ENCODE measurements around the gene ONECUT1.

Gene ONECUT1

DNA sequence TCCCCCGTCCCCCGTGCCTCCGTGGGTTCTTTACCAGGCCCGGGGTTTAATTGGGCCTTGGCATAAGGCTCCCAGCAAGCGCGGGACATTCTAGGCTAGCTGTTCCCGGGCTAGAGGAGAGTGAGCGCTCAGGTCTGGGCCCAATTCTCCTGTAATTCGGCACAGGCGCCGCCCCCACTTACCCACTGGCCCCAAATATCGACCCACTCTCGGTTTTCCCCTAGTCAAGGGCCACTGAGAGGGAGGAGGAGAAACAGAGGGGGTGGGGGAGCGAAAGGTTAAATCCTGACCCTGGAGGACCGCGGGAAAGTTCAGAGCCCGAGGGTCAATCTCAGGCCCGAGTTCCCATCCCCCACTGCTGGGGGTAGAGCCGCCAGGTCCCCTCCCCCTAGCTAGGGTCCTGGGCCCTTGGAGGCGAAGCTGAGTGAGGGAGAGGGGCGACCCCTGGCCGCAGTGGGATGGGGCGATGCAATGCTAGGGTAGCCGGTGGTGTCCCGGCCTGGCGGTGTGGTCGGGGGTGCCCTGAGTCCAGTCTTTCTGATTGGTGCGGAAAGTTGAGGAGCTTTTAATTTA is 8.5 kb upstream of the ONECUT1 start:
- DNase-seq (ENCODE audit: low read depth): no peak
- no peak overlapping the region for H3K4me3 ChIP-seq (ENCODE audit: low read depth, low read length)

DNA sequence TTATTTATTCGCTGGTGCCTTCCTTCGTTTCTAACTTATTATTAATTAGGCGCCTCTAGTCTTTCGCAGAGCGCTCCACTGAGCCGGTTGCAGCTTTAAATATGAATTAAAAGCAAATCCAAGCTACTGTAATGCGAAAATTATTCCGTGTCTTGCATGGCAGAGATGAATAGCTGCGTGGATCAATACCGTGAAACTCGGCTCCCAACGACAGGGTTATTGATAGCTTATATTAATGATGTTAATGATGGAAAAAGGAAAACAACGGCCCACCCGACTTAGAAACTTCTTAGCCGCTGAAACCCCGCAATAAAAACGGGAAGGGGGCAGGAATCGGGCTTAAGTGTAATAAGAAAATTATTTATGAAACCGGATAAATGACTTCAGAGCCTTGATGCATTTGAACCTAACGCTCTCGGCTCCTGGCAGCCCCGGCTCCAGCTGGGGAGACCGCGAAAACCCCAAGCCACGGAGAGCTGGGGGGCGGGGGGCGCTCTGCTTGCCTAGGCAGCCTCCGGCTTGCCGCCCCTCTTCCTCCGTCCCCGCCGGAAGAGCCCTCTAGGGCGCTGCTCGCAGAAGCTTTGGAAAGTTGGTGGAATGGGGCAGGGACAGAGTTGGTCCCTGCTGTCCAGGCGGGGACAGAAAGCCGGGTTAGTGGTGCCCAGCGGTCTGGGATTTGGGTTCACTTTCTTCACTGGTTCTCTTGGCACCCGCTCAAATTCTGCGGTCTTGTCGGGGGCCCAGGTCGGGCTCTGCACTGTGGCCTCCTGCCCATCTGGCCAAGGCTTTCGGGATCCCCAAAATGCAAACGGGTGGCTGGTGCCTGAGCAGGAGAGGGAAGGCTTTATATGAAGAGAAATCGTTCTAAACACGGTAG is 7.7 kb upstream of the ONECUT1 start:
- no peak overlapping the region for H3K4me3 ChIP-seq (ENCODE audit: low read depth, low read length)
- no peak for DNase-seq (ENCODE audit: low read depth)

DNA sequence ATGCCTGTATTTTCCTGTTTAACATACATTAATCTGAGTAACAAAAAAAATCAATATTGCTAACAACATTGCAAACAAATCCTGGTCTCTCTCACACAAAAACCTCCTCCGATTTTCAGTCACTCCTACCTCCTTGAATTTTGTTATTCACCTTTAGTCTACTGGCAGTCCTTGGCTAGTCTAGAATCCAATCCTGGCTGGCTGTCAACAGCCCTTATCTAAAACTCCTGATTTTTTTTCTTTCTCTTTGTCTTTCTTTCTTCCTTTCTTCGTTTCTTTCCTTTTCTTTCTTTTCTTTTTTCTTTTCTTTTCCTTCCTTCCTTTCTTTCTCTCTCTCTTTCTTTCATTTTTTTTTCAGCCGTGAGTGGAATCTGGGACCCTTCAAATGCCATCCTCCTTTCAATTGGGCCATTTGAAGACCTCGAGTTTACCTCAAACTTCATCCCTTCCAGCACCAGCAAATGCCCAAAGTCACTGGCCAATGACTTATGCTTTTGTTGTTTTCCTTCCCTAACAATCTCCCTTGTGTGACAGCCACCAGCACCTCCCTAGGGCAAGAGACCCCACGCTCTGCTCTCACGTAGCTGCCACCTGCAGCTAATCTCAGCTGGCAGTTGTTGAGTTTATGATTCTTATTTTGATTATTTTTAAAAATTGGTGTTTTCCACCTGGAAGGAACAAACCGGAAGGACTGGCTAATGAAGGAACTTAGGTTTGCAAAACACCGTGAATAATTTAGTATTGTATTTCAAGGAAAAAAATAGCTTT is 6.8 kb upstream of the ONECUT1 start:
- no peak for DNase-seq (ENCODE audit: low read depth)
- H3K4me3 ChIP-seq (ENCODE audit: low read depth, low read length): no peak overlapping the region

DNA sequence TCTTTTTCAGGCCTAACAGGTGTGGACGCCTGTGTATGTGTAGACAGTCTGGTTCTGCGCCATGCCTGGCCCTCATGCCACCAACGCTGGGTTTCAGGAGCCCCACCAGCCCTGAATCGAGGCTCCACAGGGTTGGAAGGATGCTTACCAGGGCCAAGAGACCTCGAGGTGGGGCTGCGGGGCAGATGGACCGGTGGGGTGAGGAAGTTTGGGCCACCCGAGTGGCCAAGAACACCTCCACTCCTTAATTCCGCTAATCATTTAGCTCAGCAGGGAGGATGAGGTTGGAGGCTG is 6.0 kb upstream of the ONECUT1 start:
- no peak overlapping the region for H3K4me3 ChIP-seq (ENCODE audit: low read depth, low read length)
- no peak for DNase-seq (ENCODE audit: low read depth)

DNA sequence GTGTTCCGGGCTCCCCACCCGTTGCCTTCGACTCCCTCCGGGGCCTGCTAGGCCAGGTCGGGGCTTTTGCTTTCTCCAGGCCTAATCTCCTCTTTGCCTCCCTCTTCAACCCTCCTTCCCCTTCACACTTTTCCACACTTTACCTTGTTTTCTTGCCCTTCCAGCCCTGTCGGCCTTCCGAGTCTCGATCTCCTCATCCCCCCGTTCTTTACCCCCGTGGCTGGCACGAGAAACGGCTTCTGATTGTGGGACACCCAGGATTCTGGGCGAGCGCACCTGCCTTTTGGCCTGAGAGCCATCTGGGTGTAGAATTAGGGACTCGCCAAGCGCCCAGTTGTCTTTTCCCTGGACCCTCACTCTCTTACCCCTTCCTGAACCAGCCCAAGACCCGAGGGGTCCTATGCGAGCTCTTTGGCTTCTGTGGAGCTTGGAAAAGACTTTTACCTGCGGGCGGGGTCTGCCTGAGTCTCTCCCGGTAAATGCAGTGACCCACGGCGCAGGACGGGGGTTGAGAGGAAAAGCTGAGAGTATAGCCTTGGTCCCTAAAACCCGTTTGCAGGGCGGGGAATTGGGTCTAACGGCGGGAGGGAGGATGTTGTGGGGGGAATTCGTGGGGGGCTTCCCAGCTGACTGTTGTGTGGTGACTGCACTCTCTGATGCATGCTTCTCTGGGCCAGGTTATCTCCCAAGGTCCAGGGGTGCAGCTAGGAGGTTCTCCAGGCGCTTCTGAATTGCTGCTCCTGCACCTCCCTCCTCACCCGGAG is 5.5 kb upstream of the ONECUT1 start:
- H3K4me3 ChIP-seq (ENCODE audit: low read depth, low read length): no peak overlapping the region

DNA sequence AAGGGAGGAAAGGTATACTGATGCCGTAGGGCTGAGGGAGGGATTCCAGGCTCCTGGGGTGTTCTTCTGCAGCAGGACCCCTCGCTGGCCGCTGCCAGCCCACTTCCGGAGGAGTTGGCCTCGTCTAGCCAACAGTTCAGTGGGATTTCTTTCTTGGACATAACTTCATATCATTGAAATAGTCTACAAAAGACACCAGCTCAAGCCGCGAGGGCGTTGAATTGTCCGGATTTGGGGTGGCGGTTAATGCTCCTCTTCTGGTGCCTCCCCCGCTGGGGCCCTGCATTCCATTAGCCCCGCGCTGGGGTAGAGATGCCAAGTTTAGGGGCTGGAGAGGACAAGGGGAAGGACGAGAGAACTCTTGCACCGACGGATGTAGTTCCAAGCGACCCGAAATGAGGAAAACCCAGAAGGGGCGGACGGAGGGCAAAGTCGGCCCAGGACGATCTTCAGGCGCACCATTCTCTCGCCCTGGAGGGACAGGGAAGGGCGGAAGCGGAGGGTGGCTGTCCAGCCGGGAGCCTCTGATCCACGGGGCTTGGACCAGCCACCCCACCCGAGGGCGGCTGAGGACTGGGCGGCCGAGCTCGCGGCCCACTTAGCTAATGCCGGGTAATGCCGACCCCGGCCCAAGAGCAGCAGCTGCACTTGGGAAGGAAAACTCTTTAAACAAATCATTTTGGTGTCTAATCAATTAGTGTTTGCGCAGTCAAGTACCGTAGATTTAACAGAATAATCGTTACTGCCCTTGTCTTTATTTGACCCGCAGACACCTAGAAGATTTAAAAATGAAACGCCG is 4.7 kb upstream of the ONECUT1 start:
- no peak overlapping the region for H3K4me3 ChIP-seq (ENCODE audit: low read depth, low read length)
- no peak for DNase-seq (ENCODE audit: low read depth)

More for the DNA sequence above, 5.5 kb upstream of the ONECUT1 start:
- no peak for DNase-seq (ENCODE audit: low read depth)

DNA sequence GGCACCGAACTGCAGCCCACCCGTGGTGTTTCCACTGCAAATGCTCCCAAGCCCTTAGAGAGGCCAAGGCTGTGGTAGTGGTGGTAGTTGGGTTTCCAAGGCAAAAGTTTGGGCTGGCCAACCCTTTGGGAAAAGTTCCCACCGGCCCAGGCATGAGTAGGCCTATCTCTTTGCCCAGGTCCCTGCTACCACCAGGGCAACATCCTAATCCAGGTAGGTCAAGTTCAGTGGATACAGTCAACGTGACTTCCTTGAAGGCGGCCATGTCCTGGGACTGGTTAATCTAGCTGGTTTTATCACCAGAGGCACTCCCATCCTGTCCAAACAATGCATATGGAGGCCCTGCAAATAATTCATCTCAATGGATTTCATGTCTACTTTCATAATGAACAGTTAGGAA is 1.6 kb upstream of the ONECUT1 start:
- DNase-seq (ENCODE audit: low read depth): no peak
- no peak overlapping the region for H3K4me3 ChIP-seq (ENCODE audit: low read depth, low read length)

DNA sequence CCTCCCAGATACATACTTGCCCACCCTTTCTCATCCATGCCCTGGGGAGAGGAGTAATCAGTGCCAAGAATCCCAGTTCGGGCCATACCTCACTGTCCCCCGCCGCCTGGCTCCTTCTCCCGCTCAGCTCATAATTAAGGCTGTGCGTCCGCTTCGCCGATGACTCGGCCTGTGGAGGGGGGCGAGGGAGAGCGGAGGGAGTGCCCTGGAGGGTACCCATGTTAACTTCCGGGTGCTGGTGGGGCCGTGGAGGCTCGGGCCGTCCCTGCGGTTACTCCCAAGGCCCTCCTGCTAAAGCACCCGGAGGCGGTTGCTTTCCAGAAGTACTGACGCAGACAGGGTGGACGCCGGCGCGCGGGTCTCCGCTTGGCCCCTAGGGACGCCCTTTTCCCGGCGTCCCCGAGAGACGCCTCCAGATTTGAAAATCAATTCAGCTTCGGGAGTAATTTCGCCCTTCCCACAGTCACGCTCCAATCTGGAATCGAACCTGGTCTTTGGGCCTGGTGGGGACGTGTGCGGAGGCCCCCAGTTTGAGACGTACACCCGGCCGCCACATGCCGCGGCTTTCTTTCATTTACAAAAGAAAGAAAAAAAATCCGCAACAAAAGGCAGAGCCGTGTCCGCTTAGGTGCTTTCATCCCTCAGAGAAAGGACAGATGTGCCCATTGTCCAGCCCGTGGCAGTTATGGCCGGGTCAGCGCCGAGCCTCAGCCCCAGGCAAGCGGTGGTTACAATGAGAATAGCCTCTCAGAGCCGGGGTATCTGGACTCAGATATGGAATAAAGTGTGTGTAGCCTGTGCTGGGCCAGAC is 1.0 kb upstream of the ONECUT1 start:
- peak overlapping the region; percentile 57 for H3K4me3 ChIP-seq (ENCODE audit: low read depth, low read length)
- no peak for DNase-seq (ENCODE audit: low read depth)

DNA sequence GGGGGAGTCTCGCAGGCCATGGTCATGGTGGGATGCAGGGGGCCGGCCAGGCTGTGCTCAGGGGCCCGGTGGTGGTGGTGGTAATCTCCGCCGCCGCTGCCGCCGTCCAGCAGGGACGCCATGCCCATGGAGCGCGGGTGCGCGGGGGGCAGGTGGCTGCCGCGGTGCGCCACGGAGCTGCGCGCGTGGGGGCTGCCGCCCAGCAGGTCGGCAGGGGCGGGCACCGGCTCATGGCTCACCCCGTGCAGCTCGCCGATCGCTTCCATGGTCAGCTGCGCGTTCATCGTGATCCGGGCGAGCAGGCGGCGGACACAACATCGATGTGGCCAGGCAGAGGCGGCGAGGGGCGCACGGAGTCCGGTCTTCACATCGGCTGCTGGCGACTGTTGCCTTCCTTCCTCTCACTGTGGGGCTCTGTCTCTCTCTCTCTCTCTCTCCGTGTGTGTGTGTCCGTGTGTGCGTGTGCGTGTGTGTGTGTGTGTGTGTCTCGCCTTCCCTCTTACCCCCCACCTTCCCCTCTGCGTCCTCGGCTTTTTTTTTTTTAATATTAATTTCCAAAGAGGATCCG is 451 bp downstream of the ONECUT1 start:
- peak overlapping the region; percentile 57 for H3K4me3 ChIP-seq (ENCODE audit: low read depth, low read length)
- no peak for DNase-seq (ENCODE audit: low read depth)

DNA sequence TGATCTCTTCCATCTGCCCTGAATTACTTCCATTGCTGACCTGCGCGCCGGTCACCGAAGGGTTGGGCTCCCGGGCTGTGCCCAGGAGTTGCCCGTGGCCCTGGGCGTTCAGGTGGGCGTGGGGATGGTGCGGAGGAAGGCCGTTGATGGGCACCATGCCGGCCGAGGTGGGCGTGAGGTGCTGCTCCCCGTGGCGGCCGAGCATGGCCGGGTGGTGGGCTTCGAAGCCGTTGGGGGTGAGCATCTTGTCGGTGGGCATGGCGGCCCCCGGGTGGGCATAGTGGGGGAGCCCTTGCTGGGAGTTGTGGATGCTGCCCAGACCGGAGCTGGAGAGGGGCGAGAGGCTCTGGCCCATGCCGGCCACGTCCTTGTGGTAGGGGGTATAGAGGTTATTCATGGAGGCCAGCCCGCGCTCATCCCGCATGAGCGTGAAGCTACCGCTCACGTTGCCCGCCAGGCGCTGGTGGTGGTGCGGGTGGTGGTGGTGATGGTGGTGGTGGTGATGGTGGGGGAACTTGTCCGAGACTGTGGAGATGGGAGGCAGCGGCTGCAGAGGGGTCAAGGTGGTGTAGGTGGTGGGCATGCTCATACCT is 1.0 kb downstream of the ONECUT1 start:
- peak overlapping the region; percentile 57 for H3K4me3 ChIP-seq (ENCODE audit: low read depth, low read length)
- no peak for DNase-seq (ENCODE audit: low read depth)

DNA sequence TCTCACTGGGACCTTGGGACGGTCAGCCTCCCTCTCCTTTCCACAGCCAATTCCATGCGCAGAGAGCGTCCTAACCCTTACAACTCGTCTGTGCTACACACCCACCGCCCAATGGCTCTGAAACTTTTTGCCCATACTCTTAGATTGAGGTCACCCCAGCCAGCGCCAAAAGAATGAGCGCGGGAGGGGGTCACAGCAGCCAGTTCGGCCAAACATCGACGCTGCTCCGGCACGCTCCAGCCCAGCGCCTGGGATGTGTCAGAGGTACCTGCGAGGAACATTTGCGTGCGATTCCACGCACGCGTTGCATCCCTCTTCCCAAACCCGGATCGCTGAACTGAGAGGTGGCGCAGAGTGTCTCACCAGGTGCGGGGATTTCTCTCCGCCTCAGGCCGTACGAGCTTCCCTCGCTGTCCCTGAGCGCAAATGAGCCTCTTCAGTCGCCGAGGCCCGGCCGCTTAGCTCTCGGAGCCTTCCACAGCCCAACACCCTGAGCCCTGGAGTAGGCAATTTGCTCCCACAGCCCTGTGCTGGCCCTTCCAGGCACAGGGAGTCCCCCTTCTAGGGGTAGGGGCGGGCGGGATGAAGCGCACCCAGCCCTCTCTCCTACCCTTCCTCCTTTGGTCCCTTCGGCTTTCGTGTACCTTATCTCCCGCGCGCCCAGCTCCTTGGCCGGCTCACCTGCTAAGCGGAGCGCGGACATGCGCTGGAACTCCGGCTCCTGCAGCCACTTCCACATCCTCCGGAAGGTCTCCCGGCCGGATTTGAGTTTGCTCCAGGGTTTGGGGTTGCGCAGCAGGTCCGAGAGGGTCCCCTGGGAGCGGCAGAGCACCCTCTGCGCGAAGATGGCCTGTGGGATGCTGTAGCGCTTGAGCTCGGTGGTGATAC is 1.8 kb downstream of the ONECUT1 start:
- no peak for DNase-seq (ENCODE audit: low read depth)
- no peak overlapping the region for H3K4me3 ChIP-seq (ENCODE audit: low read depth, low read length)

DNA sequence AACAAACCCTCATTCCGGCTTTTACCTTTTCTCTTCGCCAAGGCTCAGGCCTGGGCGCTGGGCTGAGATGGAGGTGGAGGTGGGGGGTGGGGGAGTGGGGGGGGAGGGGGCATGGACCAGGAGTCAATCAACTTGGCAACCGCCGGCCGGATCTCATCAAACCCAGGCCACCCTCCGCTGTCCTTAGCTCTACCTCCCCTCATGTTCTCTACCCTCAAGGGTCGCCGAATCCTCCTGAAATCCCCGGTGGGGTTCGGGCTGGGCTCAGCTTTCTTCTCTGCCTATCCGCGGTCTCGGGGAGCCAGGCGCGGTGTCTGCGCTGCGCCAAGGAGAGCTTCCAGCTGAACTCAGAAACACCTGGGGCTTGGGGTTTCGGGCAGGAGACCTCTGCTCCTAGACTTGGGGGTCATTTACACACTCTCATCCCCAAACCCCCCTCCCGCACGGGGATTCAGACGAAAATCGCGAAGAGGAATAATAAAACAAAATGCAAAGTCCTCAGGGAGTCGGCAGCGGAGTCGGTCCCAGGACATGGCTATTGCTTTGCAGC is 2.5 kb downstream of the ONECUT1 start:
- H3K4me3 ChIP-seq (ENCODE audit: low read depth, low read length): no peak overlapping the region
- DNase-seq (ENCODE audit: low read depth): no peak

DNA sequence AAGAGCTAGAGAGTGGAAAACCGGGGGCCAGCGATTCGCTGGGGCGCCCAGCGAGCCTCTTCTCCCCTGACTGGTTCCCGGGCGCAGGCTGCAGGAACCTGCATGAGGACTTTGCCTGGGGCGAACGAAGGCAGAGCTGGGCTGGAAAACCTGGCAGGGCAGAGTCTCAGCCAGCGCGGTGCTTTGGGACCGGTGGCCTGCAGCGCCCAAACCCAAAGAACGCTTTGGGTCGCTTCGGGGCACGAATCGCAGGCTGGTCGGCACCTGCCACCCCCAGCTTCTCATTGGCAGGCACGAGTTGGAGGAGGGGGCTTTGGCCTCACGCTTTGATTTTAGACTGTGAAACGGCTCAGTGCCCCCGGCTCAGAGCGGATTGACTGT is 3.0 kb downstream of the ONECUT1 start:
- no peak overlapping the region for H3K4me3 ChIP-seq (ENCODE audit: low read depth, low read length)
- no peak for DNase-seq (ENCODE audit: low read depth)

DNA sequence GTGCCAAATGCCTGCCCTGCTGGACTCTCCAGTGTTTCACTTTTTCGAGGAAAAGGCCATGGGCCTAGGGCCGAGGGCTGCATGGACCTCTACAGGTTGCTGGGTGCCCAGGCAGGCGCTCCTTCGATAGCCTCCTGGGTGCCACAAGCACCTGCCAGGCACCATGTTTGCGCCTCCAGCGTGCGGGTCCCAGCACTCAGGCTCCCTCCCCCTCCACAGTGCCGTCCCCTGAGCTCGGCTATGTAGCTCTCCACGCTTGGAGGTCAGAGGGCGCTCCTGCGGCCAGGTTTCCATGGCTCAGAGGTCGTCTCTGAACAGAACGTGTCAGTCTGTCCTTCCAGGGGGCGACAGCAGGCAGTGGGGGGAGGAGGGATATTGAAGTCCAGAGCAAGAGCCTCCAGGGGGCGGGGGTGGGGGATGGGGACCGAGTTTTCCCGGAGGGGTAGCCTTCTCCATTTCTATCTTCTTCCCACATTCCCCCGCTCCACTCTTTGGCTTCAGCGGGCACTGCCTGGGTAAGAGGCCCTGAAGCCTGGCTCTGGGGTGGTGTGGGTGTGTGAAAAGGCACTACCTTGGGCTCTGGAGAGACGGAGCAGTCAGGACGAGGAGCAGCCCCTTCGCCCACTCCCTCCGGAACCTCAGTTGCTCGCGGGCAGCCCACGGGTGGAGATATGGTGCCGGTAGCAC is 3.6 kb downstream of the ONECUT1 start:
- no peak overlapping the region for H3K4me3 ChIP-seq (ENCODE audit: low read depth, low read length)
- DNase-seq (ENCODE audit: low read depth): no peak

DNA sequence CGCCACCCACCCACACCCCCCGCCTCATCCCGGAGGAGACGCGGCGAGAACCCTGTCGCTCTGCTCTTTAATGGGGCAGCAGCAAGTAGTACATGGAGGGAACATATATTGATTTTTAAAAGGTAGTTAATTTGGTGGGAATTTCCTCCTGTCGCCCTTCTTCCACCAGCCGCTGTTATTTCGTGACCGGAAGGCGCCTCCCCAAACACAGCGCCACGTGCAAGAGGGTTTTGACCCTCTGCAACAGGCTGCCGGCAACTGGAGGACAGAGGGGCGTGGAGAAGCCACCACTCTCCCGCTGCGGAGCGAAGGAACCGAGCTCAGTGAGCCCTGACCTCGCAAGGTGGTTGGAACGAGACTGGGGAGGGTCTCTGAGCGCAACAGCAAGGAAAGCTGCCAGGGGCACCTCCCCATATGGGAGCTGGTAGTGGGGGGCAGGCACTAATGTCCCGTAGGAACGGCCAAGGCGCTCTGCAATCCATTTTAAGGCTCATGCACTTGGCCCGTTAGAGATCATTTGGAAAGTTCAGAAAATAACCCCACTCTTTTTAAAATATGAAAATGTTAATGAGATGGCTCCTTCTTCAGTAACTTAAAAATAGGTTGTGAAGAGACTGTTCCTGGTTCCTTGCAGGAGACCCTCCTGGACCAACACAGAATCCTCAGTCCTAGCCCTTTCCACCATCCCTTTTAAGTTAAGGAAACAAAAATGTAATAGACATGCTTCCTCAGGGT is 4.3 kb downstream of the ONECUT1 start:
- H3K4me3 ChIP-seq (ENCODE audit: low read depth, low read length): no peak overlapping the region
- no peak for DNase-seq (ENCODE audit: low read depth)

Measured in skeletal muscle cell (primary cell).